PC-9 (cell line): ENCODE measurements around the gene PPP1R9B.

Experiments
- CTCF ChIP-seq: fragments of 200-600 bp; sonication (generic); conservative IDR thresholded peaks from 2 replicates; pipeline ENCODE4 v1.6.1; 2017; ENCODE audit warnings: mixed run types, antibody characterized with exemption, mild to moderate bottlenecking, moderate library complexity
- EZH2 ChIP-seq: fragments of 200-600 bp; sonication (generic); IDR thresholded peaks from 2 replicates; pipeline ENCODE4 v1.8.0; 2017; ENCODE audit warnings: antibody characterized with exemption, low read depth

- TF ChIP-seq EZH2 (no peak), CTCF (no peak)
Measured at GRCh38 chr17:50196036-50196435, 45.6 kb upstream of the PPP1R9B start.
